RKO (cell line): Measurements from ENCODE around the gene ATP8B3.

ENCODE experiments used
- DNase-seq: peaks from one replicate; pipeline ENCODE4 v3.0.0-alpha.2; 2016; ENCODE audit warnings: low spot score

Gene ATP8B3

GRCh38 chr19:1746401-1747284 lies 65.4 kb downstream of the ATP8B3 start:
- DNase-seq = peak; percentile 22

- no peak for DNase-seq
Measured at GRCh38 chr19:1745589-1746031, 66.5 kb downstream of the ATP8B3 start.

- DNase-seq = no peak
Measured at GRCh38 chr19:1744822-1745563, 67.1 kb downstream of the ATP8B3 start.

- no peak for DNase-seq
Measured at GRCh38 chr19:1744133-1744665, 67.9 kb downstream of the ATP8B3 start.

GRCh38 chr19:1742989-1743696 lies 68.9 kb downstream of the ATP8B3 start:
- no peak for DNase-seq

GRCh38 chr19:1739960-1740629 lies 72.0 kb downstream of the ATP8B3 start:
- DNase-seq = no peak

- DNase-seq = no peak
Measured at GRCh38 chr19:1736927-1737326, 75.1 kb downstream of the ATP8B3 start.

GRCh38 chr19:1736280-1736679 lies 75.8 kb downstream of the ATP8B3 start:
- DNase-seq = no peak

GRCh38 chr19:1734321-1734966 lies 77.6 kb downstream of the ATP8B3 start:
- DNase-seq = no peak
